GM18498 (cell line): Measurements from ENCODE around the gene KCNN4.

Source experiments
- ATAC-seq: cut with Tn5 transposase; IDR thresholded peaks from one replicate; pipeline ENCODE4 v1.9.1; 2021; ENCODE audit warnings: mild to moderate bottlenecking, moderate library complexity; ENCODE audit not compliant: unreplicated experiment

KCNN4 gene

DNA sequence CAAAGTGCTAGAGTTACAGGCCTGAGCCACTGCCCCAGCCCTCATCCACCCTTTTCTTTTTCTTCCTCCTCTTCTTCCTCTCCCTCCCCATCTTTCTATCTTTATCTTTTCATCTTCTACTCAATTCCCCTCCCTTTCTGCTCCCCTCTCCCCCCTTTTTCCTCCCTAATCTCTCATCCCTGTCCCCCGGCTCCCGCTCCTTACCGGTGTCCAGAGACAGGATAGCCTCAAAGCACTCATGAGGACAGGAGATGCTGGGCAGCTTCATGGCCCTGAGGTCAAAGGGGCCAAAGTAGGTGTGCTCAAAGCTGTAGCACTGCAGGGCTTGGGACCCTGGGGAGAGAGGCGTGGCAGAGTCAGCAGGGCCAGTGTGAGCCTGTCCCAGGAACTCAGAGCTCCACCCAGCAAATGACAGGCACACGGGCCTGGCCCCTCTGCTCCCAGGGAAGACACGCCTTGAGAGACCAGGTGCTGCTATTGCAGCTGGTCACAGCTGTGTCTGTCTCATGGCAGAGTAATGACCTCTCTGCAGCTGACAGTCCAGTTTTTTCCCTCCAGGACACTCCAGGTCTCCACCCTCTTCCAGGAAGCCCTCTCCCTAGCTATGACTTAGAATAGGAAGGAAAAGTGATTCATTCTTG lies 18.8 kb upstream of the KCNN4 start:
- ATAC-seq: no peak

DNA sequence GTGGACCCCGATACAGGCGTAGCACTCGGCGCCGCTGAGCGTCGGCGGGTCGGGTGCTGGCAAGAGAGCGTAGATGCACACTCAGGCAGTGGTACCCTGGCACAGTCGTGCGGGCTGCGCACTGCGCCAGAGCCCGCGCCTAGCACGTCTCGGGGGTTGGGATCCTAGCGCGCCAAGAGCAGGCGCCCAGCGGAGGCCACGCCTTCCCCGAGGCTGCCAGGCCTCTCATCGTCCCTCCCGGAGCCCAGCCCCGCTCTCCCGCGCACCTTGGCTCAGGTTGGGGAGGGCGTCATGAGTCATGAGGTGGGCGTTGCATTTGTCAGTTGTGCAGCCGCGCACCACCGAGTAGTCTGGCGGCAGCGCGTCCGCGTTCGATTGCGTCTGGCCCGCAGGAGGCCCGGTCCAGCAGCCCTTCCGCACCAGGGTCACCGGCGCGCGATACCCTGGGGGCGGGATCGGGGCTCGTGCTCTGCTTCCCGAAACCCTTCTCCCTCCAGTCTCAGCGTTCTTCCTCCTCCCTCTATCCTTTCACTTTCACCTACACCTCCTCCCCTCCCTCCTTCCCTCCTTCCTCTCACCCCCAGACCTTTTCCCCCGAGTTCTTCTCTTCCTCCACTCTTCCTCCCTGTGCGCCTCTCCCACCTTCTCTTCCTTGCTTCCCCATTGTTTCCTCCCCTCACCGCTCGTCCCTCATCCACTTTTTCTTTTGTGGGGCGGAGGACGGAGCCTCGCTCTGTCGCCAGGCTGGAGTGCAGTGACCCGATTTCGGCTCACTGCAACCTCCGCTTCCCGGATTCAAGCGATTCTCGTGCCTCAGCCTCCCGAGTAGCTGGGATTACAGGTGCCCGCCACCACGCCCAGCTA lies 18.0 kb upstream of the KCNN4 start:
- ATAC-seq: no peak

DNA sequence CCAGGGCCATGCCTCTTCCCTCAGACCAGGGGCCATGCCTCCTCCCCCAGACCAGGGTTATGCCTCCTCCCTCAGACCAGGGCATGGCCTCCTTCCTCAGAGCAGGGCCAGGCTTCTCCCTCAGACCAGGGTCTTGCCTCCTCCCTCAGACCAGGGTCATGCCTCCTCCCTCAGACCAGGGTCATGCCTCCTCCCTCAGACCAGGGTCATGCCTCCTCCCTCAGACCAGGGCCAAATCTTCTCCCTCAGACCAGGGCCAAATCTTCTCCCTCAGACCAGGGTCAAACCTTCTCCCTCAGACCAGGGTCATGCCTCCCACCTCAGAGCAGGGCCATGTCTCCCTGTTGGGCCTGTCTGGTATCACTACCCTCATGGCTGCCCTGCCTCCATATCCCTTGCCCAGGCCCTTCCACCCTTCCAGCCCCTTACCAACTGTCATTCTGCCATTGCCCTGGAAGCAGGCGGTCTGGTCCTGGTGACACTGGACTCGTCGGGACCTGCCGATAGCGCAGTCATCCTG lies 17.3 kb upstream of the KCNN4 start:
- ATAC-seq: no peak

GRCh38 chr19:43797556-43797955 lies 16.8 kb upstream of the KCNN4 start:
- no peak for ATAC-seq

GRCh38 chr19:43797118-43797517 lies 16.3 kb upstream of the KCNN4 start:
- no peak for ATAC-seq

- no peak for ATAC-seq
These were observed 9.8 kb upstream of the KCNN4 start for GRCh38 chr19:43790587-43790986.

GRCh38 chr19:43789029-43789428 lies 8.3 kb upstream of the KCNN4 start:
- no peak for ATAC-seq

GRCh38 chr19:43786665-43787064 lies 5.9 kb upstream of the KCNN4 start:
- ATAC-seq: no peak

DNA sequence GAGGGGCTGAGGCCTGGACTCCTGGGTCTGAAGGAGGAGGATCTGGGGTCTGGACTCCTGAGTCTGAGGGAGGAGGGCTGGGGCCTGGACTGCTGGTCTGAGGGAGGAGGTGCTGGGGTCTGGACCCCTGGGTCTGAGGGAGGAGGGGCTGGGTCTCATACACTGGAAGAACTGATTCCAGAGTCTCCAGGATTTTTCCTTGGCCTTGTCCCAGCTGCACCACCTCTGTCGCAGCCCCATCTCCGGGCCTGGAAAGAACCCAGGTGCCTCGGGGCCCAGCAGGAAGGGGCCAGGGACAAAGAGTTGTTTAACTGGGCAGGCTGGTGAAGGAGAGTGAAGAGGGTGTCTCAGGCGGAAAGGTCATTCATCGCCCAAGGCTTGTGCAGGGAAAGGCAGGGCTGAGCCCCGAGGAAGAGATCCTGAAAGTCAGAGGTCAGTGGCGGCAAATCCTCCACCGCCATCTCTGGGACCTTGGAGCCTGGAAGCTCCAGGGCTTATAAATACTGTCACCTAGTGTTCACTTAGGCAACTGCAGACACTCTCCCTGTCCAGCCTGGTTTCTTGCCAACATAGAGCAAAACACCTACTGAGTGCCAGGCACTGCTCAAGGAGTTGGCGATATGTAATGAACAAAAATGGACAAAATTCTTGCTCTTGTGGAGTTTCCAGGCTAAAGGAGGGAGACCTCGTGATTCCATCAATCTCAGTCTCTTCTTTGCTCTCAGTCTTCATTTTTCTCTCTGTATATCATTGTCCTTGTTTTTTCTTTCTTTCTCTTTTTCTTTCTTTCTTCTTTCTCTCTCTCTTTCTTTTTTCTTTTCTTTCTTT lies 4.4 kb upstream of the KCNN4 start:
- ATAC-seq: no peak

DNA sequence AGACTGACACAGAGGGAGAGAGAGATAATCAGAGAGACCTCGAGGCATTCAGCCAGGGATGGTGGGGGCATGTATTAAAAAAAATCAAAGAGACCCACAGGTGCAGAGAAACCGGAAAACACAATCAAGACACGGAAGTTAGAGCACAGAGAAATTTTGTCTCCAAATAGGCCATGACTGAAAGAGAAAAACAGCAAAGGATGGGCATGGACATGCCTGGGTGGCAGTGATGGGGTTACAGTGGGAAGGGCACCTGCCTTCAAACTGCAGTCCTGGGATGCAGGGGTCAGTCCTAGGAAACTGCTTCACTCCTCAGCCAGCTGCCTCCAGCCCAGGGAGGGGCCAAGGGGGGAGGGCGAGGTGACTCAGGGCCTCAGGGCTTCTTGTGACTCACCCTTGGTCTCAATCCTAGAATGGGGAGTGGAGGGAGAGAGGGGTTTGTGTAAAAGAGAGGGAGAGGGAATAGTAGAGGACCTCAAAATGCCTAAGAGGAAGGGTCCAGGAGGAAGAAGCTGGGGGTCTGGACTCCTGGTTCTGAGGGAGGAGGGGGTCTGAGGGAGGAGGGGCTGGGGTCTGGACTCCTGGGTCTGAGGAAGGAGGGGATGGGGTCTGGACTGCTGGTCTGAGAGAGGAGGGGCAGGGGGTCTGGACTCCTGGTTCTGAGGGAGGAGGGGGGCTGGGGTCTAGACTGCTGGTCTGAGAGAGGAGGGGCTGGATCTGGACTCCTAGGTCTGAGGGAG lies 3.6 kb upstream of the KCNN4 start:
- ATAC-seq: no peak

- no peak for ATAC-seq
These were observed 2.9 kb upstream of the KCNN4 start for GRCh38 chr19:43783636-43784035.

- ATAC-seq: no peak
These were observed 2.0 kb upstream of the KCNN4 start for GRCh38 chr19:43782689-43783231.

DNA sequence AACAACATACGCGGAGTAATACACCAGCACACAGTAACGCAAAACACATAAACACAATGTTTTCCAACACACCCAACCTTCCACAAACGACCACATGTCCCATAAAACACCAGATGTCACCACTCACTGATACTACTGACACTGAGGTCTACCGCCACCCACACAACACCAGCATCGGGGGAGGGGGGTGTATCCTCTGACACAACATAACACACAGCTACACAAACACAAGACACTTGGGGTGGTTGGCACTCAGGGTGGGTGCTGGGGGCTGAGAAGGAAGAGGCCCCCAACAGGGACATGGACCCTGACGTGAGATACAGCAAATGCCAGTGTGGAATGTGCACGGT lies 1.5 kb upstream of the KCNN4 start:
- ATAC-seq: no peak

DNA sequence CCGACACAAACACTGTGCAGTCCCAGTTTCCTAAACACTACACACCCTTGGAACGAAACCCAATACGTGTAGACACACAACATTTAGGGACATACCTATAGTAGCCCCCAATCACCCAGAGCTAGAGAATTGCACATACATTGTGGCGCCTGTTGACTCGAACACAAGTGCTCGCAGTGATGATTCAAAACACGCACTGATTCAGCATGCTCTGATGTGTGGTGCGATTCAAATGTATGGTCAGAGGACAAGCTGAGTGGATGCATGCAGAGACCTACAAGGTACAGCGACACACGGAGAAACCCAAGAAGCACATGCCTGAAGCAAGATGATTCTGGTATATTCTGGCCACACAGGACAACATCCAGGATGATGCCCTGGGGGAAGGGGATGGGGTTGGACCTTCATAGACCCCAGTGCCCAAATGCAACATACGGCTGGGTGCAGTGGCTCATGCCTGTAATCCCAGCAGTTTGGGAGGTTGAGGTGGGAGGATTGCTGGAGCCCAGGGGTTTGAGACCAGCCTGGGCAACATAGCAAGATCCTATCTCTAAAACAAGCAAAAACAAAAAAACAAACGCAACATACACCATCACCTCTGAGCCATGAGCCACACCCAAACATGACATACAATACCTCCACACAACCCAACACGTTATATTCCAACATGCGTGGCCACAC lies 997 bp upstream of the KCNN4 start:
- no peak for ATAC-seq

DNA sequence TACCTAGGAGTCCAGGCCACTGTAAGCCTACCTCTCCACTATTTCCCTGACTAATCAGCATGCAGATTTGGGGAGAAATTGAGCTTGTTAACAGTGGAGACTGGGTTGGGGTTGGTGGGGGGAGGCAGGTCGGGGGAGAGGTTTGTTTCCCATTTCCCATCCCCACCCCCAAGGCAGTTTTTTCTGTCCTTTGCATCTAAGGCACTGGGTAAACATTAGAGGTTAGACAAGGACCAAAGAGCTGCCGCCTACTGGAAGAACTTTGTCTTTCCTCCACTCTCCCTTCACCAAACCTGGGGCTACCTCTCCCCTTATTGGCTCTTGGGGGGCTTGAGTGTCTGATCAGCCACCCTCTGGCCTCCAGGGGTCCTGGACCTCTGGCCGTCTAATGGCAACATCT lies 953 bp downstream of the KCNN4 start:
- no peak for ATAC-seq

- no peak for ATAC-seq
These were observed 1.5 kb downstream of the KCNN4 start for GRCh38 chr19:43779147-43779819.

- no peak for ATAC-seq
These were observed 2.1 kb downstream of the KCNN4 start for GRCh38 chr19:43778651-43779050.

DNA sequence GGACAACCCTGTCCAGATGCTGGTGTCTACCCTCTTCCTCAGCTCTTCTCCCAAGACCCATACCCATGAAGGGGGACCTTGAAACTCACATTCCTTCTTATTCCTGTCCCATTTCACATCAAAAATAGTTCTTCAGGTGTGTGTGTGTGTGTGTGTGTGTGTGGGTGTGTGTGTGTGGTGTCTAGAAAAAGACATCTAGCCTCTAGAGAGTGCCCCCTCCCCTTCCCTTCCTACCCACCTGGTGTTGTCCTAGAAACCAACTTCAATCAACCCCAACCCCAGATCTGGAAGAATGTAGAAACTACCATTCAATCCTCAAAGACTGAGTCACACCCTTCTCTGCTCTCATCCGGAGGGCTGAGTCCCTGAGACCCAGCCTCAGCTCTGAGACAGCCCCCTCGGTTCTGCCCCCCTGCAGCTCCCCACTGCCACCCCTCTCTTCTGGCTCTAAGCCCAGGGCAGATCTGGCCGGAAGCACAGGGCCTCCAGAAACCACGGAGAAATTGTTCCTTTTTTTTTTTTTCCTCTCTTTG lies 3.5 kb downstream of the KCNN4 start:
- no peak for ATAC-seq

DNA sequence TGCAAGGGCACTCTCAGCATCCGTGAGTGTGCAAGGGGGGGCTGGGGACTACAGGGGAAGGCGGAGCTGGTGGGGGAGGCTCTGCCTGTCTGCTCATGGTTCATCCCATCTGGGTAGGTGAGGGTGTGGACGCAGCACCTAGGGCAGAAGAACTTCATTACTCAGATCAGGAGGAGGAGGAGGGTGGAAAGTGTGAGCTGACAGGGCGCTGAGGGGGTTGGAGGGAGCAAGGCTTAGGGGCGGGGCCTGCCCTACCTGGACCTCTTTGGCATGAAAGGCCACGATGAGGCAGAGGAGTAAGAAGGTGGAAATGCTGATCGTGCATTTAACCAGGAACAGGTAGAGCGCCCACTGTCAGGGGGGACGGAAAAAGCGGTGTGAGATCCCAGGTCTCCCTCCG lies 4.5 kb downstream of the KCNN4 start:
- no peak for ATAC-seq
